ENCODE measurements around the gene TNFRSF1A.

- TF ChIP-seq CTCF (IDR thresholded peaks at IDR 0.05 in 8 of 11, conservative IDR thresholded peaks at IDR 0.05 in 3 of 11): no peak
- no peak for TF ChIP-seq POLR2A (IDR thresholded peaks at IDR 0.05)
- TF ChIP-seq POLR2AphosphoS5 (IDR thresholded peaks at IDR 0.05): peak; percentile 63 to 81 (median 79)
Measured at GRCh38 chr12:6341417-6342139, at the start of gene TNFRSF1A.

Measured in spleen (tissue), 7 donors.